Activated naive CD4-positive, alpha-beta T cell treated with anti-CD3 and anti-CD28 coated beads, Interleukin-2, amount 50 U/mL, for 24 hours (primary cell): ENCODE data around the gene ESYT2.
A peak's percentile ranks its signal among the peaks of the same experiment; 100 is the strongest.

Experiments
- H3K27ac Mint-ChIP-seq: one replicate; pipeline ENCODE4 v1.8.0; 2021; ENCODE audit warnings: mild to moderate bottlenecking, mixed read lengths
- H3K27me3 Mint-ChIP-seq: one replicate; pipeline ENCODE4 v1.8.0; 2021; ENCODE audit warnings: mixed read lengths
- H3K36me3 Mint-ChIP-seq: one replicate; pipeline ENCODE4 v1.8.0; 2021; ENCODE audit warnings: mixed read lengths
- H3K4me1 Mint-ChIP-seq: one replicate; pipeline ENCODE4 v1.8.0; 2021; ENCODE audit warnings: mixed read lengths
- H3K4me3 Mint-ChIP-seq: one replicate; pipeline ENCODE4 v1.8.0; 2021; ENCODE audit warnings: mild to moderate bottlenecking, mixed read lengths
- H3K9me3 Mint-ChIP-seq: one replicate; pipeline ENCODE4 v1.8.0; 2021; ENCODE audit warnings: mixed read lengths

ESYT2 gene

DNA sequence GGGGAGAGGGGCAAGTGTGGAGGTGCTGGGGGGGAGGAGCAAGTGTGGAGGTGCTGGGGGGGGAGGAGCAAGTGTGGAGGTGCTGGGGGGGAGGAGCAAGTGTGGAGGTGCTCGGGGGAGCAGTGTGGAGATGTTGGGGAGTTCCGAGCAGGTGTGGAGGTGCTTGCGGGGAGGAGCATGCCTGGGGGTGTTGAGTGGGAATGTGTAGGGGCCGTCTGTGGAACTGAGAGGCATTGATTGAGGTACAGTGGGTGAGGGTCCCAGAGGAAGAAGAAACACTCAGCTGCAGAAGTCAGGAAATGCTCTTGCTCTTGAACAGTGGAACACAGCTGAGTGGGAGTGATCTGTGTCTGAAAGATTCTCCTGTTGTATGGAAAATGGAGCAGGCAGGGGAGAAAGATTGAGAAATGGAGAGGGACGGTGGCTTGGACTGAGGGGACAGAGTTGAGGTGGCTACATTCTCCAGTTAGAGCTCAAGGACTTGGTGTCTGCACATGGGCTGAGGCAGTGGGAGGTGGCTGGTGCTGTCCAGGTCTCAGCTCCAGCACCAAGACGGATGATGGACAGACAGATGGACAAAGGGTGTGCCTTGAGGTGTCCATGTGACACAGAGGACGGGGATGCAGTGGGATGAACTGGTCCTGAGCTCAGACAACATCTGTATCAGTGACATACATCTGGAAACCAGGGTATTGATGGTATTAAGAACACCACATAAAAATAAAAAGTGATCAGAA, 99.5 kb downstream of the ESYT2 start:
- H3K4me1 Mint-ChIP-seq = no peaks in the 10 kb centered on the region
- H3K4me3 Mint-ChIP-seq = no peak overlapping the region
- H3K27me3 Mint-ChIP-seq = no peaks in the 10 kb centered on the region
- peak overlapping the region; percentile 44 for H3K27ac Mint-ChIP-seq
- peaks cover 4% of the 10 kb centered on the region for H3K36me3 Mint-ChIP-seq
- no peaks in the 10 kb centered on the region for H3K9me3 Mint-ChIP-seq

DNA sequence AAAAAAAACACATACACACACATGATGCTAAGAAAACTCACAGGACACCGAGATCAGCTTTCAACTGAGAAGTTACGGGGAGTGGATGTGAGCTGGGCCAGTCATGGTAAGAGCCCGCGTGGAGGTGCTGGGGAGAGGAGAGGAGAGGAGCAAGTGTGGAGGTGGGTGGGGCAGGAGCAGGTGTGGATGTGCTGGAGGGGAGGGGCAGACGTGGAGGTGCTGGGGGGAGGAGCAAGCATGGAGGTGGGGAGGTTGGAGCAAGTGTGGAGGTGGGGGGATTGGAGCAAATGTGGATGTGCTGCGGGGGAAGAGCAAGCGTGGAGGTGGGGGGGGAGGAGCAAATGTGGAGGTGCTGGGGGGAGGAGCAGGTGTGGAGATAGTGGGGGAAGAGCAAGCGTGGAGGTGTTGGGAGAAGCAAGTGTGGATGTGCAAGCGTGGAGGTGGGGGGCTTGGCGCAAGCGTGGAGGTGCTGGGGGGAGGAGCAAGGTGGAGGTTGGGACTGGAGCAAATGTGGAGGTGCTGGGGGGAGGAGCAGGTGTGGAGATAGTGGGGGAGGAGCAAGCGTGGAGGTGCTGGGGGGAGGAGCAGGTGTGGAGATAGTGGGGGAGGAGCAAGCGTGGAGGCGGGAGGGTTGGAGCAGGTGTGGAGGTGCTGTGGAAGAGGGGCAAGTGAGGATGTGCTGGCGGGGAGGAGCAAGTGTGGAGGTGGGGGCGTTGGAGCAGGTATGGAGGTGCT, 100.2 kb downstream of the ESYT2 start:
- Mint-ChIP-seq H3K4me1 (no peaks in the 10 kb centered on the region), H3K27ac (no peak overlapping the region), H3K36me3 (peaks cover 3% of the 10 kb centered on the region), H3K4me3 (no peak overlapping the region), H3K27me3 (no peaks in the 10 kb centered on the region), H3K9me3 (no peaks in the 10 kb centered on the region)

DNA sequence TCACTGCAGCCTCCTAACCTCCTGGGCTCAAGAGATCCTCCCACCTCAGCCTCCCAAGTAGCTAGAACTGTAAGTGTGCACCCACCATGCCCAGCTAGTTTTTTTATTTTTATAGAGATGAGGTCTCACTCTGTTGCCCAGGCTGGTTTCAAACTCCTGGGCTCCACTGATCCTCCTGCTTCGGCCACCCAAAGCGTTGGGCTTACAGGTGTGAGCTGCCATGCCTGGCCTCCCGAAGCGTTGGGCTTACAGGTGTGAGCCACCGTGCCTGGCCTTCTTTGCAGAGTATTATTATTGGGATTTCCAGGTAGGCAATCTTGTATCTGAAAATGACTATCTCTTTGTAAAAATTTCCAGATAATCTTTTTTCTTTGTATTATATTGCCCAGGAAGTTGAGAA, 101.6 kb downstream of the ESYT2 start:
- no peaks in the 10 kb centered on the region for H3K9me3 Mint-ChIP-seq
- H3K27ac Mint-ChIP-seq = no peak overlapping the region
- no peaks in the 10 kb centered on the region for H3K27me3 Mint-ChIP-seq
- peaks cover 3% of the 10 kb centered on the region for H3K36me3 Mint-ChIP-seq
- no peaks in the 10 kb centered on the region for H3K4me1 Mint-ChIP-seq
- H3K4me3 Mint-ChIP-seq = no peak overlapping the region

DNA sequence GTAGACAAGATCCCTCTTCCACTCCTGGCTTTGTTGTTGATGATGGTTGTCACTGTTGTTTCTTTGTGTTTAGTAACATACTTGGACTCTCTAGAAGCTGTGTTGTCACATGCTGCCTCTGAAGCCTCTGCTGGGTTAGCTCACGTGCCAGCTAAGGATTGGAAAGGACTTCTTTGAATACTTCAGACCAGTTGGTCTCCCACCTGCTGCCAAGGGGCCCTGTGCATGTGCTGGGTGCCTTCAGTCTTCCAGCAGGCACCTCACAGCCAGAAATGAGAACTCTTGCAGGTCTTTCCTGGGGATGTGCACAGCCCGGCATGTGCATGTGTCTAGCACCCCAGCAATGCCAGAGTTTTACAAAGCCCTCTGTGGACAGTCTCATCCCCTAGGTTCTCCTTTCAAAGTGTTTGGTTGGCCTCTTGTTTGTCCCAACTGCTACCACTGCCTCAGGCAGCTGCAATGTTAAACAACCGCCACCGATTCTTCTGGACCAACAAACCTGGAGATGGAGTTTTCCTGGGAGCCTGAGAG, 103.0 kb downstream of the ESYT2 start:
- no peaks in the 10 kb centered on the region for H3K27me3 Mint-ChIP-seq
- no peaks in the 10 kb centered on the region for H3K9me3 Mint-ChIP-seq
- H3K27ac Mint-ChIP-seq = no peak overlapping the region
- peaks cover 3% of the 10 kb centered on the region for H3K36me3 Mint-ChIP-seq
- no peak overlapping the region for H3K4me3 Mint-ChIP-seq
- H3K4me1 Mint-ChIP-seq = no peaks in the 10 kb centered on the region

DNA sequence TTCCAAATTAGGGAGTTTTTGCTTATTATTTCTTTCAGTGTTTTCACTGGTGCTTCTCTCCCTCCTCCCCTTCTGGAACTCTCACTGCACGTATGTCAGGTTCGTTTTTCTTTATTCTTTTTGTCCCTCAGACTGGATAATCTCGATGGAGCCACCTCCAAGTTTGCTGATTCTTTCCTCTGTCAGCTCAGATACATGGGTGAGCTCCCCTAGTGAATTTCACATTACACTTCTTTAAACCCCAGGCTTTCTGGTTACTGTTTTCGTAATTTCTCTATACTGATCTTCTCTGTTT, 103.9 kb downstream of the ESYT2 start:
- Mint-ChIP-seq H3K4me3 (no peak overlapping the region), H3K36me3 (peaks cover 3% of the 10 kb centered on the region), H3K27ac (no peak overlapping the region), H3K9me3 (no peaks in the 10 kb centered on the region), H3K27me3 (no peaks in the 10 kb centered on the region), H3K4me1 (no peaks in the 10 kb centered on the region)

DNA sequence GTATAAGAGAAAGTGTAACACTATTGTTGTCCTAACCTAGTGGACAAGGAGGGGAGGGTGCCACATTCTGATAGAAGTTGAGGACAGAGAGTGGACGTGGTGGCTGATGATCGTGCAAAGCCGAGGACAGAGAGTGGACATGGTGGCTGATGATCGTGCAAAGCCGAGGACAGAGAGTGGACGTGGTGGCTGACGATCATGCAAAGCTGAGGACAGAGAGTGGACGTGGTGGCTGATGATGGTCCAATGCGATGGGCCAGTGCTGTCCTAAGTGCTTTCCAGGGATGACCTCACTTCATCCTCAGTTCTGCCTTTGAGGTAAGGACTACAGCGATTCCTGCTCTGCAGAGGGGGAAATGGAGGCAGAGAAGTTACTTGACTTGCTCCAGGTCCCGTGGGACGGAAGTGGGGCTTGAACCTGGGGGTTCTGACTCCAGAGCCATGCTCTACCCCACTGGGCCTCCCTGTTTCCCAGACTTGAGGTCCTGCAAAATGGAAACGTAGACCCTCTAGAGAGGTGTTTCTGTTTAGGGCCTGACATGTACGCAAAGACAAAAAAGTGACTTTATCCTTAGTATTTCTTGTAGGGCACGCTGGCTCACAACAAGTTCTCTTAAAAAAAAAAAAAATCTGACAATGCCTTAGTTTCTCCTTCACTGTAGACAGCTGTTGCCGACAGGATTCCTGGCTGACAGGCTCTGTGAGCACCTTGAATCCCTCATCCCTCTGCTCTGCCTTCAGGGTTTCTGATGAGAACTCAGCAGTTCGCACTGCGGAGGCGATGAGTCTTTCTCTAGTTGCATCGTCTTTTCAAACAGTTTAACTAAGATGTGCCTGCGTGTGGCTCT, 104.4 kb downstream of the ESYT2 start:
- no peaks in the 10 kb centered on the region for H3K9me3 Mint-ChIP-seq

DNA sequence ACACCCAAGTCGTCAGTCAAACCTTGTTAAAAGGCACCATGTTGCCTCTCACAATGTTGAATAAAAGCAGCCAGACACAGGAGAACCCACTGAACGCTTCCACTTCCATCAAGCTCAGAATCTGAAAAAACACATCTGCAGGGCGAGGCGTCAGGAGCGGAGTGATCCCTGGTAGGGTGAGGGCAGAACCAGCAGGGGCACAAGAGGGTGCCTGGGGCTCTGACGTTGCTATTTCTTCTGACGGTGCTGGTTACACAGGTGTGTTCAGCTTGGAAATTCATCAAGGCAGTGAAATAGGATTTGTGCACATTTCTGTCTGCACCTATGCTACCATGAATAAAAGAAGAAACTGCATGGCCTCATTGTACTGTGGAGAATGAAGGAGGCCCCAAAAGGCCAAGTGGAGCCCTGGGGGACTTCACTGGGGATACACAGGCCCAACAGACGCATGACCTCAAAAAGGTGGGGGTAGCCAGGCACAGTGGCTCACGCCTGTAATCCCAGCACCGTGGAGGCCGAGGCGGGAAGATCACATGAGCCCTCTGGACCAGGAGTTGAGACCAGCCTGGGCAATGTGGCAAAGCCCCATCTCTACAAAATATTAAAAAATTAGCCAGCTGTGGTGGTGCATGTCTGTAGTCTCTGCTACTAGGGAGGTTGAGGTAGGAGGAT, 105.5 kb downstream of the ESYT2 start:
- no peaks in the 10 kb centered on the region for H3K9me3 Mint-ChIP-seq
- H3K4me1 Mint-ChIP-seq = no peaks in the 10 kb centered on the region
- H3K36me3 Mint-ChIP-seq = no peaks in the 10 kb centered on the region
- H3K4me3 Mint-ChIP-seq = no peak overlapping the region
- no peaks in the 10 kb centered on the region for H3K27me3 Mint-ChIP-seq
- H3K27ac Mint-ChIP-seq = no peak overlapping the region

More for the DNA sequence above, 104.4 kb downstream of the ESYT2 start:
- no peak overlapping the region for H3K27ac Mint-ChIP-seq
- H3K27me3 Mint-ChIP-seq = no peaks in the 10 kb centered on the region
- H3K4me3 Mint-ChIP-seq = no peak overlapping the region
- no peaks in the 10 kb centered on the region for H3K4me1 Mint-ChIP-seq
- H3K36me3 Mint-ChIP-seq = no peaks in the 10 kb centered on the region

DNA sequence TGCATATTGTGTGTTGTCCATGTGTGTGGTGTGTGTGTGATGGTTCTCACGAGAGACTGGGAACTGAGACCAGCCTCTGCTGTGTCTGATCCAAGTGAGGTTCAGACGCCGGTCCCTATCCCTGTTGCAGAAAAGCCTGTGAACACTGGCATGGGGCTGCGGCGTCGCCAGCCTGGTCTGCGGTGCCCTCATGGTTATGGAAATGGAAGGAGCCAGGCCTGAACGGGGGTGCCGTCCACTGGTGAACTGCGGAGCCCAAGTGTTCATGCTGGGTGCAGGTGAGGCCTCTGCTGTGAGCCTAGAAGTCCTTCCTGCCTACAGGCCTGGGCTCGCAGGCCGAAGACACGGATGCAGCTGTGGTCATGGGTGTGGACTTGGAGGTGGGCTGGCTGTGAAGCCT, 106.0 kb downstream of the ESYT2 start:
- Mint-ChIP-seq H3K27ac (no peak overlapping the region), H3K27me3 (no peaks in the 10 kb centered on the region)

DNA sequence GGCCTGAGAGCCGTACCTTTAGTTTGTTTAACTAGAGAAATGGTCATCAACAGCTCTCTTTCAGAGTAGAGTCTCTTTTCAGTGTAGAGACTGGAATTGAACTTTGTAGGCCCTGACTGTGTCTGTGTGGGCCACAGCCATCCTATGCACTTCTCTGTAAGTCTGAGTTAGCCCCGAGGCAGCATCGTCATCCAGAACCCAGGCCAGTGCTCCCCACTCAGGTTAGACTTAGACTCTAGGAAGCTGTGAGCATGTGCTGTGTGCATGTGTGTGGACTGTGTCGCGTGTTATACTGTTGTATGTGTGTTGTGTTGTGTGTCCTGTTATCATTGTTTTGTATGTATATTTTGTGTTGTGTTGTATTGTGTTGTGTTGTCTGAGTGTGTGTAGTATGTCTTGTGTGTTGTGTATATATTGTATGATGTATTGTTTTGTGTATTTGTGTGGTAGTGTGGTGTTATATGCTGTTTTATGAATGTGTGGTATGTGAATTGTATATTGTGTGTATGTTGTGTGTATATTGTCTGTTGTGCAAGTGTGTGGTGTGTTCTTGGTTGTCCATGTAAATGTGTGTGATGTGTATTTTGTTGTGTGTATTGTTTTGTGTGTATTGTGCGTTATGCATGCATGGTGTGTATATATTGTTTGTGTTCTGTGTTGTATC, 106.6 kb downstream of the ESYT2 start:
- H3K4me3 Mint-ChIP-seq = no peak overlapping the region
- H3K9me3 Mint-ChIP-seq = no peaks in the 10 kb centered on the region
- no peaks in the 10 kb centered on the region for H3K36me3 Mint-ChIP-seq
- H3K27me3 Mint-ChIP-seq = peaks cover 2% of the 10 kb centered on the region
- H3K4me1 Mint-ChIP-seq = no peaks in the 10 kb centered on the region
- H3K27ac Mint-ChIP-seq = no peak overlapping the region

More for the DNA sequence above, 106.0 kb downstream of the ESYT2 start:
- no peaks in the 10 kb centered on the region for H3K36me3 Mint-ChIP-seq
- no peak overlapping the region for H3K4me3 Mint-ChIP-seq
- H3K9me3 Mint-ChIP-seq = no peaks in the 10 kb centered on the region
- H3K4me1 Mint-ChIP-seq = no peaks in the 10 kb centered on the region

DNA sequence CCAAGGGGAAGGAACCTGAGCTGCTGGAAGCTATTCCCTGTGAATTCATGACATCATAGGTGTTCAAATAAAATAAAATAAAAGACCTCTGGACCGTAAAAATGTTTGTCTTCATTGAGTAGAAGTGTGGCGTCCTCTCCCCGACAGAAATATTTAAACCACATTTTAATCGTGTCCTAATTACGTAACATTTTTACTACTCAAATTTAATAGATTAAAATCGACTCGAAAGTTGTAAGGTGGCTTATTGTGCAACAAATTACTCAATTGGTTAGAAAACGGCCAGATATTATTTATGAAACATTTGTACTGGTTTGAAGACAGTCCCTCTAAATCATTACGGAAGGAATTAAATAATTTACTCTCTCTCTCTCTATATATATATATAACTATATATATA, 109.2 kb downstream of the ESYT2 start:
- Mint-ChIP-seq H3K36me3 (no peaks in the 10 kb centered on the region), H3K9me3 (no peaks in the 10 kb centered on the region), H3K4me3 (no peak overlapping the region), H3K4me1 (no peaks in the 10 kb centered on the region), H3K27me3 (peaks cover 4% of the 10 kb centered on the region), H3K27ac (no peak overlapping the region)

DNA sequence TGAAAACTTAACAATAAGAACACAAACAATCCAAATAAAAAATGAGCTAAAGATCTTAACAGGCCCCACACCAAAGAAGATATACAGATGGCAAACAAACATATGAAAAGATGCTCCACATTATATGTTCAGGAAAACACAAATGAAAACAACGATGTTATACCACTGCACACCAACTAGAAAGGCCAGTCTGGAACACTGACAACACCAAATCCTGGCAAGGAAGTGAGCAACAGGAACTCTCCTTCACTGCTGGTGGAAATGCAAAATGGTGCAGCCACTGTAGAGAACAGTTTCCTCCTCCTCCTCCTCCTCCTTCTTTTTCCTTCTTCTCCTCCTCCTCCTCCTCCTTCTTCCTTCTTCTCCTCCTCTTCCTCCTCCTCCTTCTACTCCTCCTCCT, 112.5 kb downstream of the ESYT2 start:
- Mint-ChIP-seq H3K36me3 (no peaks in the 10 kb centered on the region), H3K27me3 (peaks cover 4% of the 10 kb centered on the region), H3K4me3 (no peak overlapping the region), H3K27ac (no peak overlapping the region), H3K4me1 (peaks cover 4% of the 10 kb centered on the region), H3K9me3 (no peaks in the 10 kb centered on the region)

DNA sequence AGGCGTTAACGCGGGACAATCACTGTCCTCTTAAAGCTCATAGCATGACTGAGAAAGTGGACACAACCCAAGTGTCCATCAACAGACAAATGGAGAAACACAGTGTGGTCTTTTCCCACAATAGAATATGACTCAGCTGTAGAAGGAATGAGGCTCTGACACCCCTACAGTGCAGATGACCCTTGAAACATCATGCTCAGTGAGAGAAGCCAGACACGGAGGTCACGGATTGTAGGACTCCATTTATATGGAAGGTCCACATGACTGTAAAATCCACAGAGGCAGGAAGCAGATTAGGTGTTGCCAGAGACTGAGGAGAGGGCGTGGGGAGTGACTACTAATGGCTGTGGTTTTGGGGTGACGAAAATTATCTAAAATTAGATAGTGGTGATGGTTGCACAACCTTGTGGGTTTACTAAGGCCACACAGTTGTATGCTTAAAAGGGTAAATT, 118.6 kb downstream of the ESYT2 start:
- H3K27ac Mint-ChIP-seq = peak overlapping the region; percentile 65
- H3K36me3 Mint-ChIP-seq = no peaks in the 10 kb centered on the region
- H3K9me3 Mint-ChIP-seq = no peaks in the 10 kb centered on the region
- H3K27me3 Mint-ChIP-seq = no peaks in the 10 kb centered on the region
- no peak overlapping the region for H3K4me3 Mint-ChIP-seq
- H3K4me1 Mint-ChIP-seq = peaks cover 15% of the 10 kb centered on the region

DNA sequence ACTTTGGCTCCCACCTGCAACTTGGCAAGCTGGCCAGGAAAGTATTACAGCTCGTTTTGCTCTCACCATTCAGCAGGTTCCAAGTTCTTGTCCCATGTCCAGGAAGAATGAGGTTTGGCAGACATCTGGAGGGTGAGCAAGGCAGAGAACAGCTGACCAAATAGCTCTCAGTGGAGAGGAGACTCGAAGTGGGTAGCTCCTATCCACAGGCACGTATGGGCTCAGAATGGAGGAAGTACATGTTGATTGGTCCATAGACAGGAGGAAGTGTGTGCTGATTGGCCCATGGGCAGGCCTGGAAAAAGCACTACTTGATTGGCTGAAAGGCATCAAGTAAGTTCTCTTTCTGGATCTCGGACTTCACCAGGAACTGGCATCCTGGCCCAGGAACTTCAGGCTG, 121.7 kb downstream of the ESYT2 start:
- no peak overlapping the region for H3K27ac Mint-ChIP-seq

DNA sequence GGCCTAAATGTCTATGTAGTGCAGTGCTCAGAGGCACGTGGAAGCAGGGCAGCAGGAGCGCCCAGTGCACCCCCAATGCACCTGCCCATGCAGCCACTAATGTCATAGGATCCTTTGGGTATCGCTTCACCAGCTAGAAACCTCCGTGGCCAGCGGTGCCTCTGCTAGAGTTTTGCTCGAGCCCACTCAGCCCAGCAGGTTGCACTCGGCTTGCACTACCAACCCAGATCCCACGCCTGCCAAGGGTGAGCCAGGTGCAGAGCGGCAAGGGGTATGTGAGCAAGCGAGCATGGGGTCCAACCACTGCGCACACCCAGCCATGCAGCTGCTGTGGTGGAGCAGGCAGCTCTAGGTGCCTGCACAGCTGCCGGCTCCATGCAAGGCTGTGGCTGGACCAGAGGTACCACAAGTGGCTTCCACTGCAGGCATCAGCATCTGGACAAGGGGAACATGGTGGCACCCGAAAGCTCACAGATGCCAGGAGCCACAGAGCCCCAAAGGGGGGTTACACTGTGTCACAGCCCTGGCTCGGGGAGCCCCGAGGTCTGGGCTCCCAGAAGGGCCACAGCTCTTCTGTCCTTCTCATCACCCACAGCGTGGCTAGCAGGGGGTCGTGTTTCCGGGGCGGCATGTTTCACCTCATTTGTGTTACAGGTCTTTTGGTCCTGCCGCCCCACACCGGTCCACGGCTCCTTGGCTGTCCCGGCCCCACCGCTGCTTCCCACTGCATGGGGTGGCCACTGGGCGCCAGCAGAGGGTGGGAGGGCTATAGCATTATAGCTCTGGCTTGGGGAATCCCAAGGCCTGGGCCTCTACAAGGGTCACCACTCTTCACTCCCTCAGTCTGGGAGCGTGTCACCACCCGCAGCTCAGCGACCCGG, 122.4 kb downstream of the ESYT2 start:
- Mint-ChIP-seq H3K27ac (peak overlapping the region; percentile 17), H3K9me3 (no peaks in the 10 kb centered on the region)

More for the DNA sequence above, 121.7 kb downstream of the ESYT2 start:
- H3K36me3 Mint-ChIP-seq = no peaks in the 10 kb centered on the region
- H3K4me1 Mint-ChIP-seq = peaks cover 19% of the 10 kb centered on the region
- no peaks in the 10 kb centered on the region for H3K9me3 Mint-ChIP-seq
- no peaks in the 10 kb centered on the region for H3K27me3 Mint-ChIP-seq
- H3K4me3 Mint-ChIP-seq = no peak overlapping the region

More for the DNA sequence above, 122.4 kb downstream of the ESYT2 start:
- Mint-ChIP-seq H3K36me3 (no peaks in the 10 kb centered on the region), H3K27me3 (no peaks in the 10 kb centered on the region), H3K4me3 (peak overlapping the region; percentile 79), H3K4me1 (peaks cover 15% of the 10 kb centered on the region)
